ENCODE data around the gene KCND1.

DNA sequence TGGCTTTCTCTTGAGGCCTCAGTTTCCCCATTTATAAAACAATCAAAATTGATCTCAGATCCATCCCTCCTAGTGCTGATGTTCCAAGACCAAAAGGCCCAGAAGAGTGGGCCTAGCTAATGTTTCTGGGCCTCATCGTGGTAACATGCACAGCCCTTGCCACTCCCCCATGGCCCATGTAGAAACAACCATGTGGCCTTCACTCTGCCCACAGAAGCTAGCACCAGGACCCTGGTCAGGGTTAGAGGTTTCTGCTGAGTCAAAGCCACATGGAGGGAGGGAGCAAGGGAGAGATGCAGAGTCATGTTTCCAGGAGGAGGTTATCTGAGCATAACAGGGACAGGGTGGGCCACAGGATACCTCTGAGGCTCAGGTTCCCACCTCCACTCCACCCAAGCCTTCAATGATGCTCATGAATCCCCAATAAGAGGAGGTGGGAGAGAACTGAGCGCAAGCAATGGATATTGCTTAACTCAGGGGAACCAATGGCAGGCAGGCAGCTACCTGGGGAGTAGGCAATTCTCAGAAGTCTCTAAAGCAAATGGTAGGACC lies 31.2 kb downstream of the KCND1 start:
- TF ChIP-seq ZNF274 (IDR thresholded peaks at IDR 0.05; ENCODE audit: low read depth, low read length) (no peak), SUZ12 (IDR thresholded peaks at IDR 0.05; ENCODE audit: extremely low read depth, insufficient read depth, insufficient read length) (no peak), YY1 (IDR thresholded peaks at IDR 0.05; ENCODE audit: insufficient read depth, insufficient read length) (no peak)
